NCI-H82 treated with DMSO at 0.1 percent for 48 hours (cell line): ENCODE measurements around the gene EPAS1.

Experiments used
- DNase-seq: peaks from one replicate; lab custom pipeline; 2025; ENCODE audit not compliant: unreplicated experiment; lab: John Stamatoyannopoulos, UW

Gene EPAS1

DNA sequence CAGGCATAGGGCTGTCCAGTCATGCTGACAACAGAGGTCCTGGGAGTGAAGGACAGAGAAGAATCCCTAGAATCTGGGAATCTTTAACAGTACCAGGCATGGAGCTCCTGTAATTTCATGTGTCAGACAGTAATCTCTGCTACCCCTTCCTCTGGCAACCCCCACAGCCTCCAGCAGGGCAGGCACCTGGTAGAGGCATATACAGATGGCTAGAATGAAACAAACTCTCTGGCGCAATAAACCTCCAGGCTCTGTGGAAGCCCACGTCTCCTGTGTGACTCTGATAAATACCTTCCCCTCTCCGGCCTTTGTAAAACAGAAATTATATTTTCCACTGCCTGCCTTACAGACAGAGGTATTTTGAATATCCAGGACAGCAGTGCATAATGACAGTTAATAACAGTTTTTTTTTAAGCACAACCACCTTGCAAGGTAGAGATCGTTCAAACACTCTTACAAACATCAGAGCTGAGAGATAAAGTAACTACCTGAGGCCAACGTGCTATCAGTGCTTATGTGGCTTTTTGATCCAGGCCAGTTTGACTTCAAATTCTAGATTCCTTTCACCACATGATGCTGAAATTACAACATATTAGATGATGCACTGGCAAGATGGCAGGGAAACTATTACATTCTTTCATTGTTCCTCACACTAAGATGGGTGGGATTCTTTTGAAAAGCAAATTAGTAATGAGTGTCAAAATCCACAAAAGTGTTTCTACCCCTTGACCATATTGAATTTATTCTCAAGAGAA is 134.5 kb downstream of the EPAS1 start:
- no peak for DNase-seq

DNA sequence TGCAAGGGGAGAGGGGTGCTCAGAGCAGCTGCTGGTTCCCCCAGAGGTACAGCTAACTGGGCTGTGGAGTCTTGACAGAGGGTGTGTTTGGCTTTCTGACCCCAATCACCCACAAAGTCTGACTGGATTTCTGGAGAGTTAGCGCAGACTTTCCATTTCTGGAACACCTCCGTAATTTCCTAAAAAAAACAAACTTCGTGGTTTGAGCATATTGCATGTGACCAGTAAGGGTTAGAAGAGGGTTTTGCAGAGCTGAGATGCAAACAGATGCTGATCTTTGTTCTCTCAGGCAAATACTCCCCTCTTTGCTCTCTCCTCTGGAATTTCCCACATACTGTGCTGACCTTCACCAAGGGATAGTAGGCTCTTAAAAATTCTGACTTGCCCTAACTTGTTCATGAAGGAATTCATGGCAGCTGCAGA is 137.7 kb downstream of the EPAS1 start:
- DNase-seq: no peak

DNA sequence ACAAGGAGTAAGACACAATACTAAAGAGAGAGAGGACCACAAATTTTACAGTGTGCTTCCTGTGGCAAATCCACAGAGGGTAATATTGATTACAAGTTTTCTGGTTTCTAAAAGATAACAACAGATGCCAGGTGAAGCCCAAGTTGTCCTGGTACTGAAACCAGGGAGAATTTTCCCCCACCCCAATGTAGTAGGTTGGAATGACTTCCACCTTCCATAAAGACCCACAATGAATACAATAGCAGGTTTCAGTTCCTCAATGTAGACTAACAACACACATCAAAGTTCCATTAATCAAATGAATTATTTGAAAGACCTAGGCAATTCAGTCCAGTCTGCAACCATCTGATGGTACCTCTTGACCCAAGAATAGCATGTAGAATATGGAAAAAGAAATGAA is 138.1 kb downstream of the EPAS1 start:
- DNase-seq: no peak

DNA sequence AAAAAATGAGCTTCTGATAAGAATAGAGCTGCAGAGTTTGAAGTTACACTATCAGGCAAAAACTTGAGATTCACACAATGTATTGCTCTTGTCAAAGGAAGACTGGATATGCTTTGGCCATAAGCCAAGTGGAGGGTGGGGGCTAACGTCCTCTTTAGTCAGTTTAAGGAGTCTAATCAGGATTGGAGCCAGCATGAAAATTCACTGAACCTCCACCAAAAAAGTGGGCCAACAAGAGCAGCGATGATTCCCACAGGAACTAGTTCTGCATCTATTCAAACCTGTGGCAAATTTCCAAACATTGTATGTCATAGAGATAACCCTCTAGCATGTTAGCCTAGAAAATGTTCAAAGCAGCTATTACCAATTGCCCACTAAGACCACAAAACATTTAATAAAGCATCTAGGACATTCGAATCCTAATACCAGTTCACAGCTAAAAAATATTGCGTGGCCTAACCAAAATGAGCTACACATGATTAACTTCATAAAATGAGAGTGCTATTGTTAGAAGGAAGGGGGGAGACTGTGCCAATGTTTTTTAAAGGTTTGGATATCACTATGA is 138.7 kb downstream of the EPAS1 start:
- DNase-seq: no peak
